ENCODE data around the gene TRIM33.
"Not testable (repeated sequence)": the region's sequence is repeated elsewhere in the genome, so short reads cannot be mapped to it uniquely, and the experiment has no call there.

The TRIM33 gene

GRCh38 chr1:114485286-114485685, 25.7 kb downstream of the TRIM33 start:
- H3K27me3 Mint-ChIP-seq (ENCODE audit: low read depth, poor library complexity): no peaks in the 10 kb centered on the region
- peaks cover 79% of the 10 kb centered on the region for H3K36me3 Mint-ChIP-seq (ENCODE audit: low read depth)
- TF ChIP-seq, protein P1, sequence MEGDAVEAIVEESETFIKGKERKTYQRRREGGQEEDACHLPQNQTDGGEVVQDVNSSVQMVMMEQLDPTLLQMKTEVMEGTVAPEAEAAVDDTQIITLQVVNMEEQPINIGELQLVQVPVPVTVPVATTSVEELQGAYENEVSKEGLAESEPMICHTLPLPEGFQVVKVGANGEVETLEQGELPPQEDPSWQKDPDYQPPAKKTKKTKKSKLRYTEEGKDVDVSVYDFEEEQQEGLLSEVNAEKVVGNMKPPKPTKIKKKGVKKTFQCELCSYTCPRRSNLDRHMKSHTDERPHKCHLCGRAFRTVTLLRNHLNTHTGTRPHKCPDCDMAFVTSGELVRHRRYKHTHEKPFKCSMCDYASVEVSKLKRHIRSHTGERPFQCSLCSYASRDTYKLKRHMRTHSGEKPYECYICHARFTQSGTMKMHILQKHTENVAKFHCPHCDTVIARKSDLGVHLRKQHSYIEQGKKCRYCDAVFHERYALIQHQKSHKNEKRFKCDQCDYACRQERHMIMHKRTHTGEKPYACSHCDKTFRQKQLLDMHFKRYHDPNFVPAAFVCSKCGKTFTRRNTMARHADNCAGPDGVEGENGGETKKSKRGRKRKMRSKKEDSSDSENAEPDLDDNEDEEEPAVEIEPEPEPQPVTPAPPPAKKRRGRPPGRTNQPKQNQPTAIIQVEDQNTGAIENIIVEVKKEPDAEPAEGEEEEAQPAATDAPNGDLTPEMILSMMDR (IDR thresholded peaks at IDR 0.05): no peak
- no peak overlapping the region for H3K27ac Mint-ChIP-seq
- H3K4me1 Mint-ChIP-seq: no peaks in the 10 kb centered on the region
- no peak overlapping the region for H3K4me3 Mint-ChIP-seq
- no peak for DNase-seq
- H3K9me3 Mint-ChIP-seq: peaks cover 71% of the 10 kb centered on the region

DNA sequence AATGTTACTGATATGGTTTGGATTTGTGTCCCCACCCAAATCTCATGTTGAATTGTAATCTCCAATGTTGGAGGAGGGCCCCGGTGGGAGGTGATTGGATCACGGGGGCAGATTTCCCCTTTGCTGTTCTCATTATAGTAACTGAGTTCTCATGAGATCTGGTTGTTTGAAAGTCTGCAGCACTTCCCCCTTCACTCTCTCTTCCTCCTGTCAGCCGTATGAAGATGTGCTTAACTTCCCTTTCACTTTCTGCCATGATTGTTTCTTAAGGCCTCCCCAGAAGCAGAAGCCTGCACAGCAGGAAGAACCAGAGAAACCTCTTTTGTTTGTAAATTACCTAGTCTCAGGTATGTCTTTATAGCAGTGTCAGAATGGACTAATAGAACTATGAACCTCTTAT, 28.4 kb downstream of the TRIM33 start:
- Mint-ChIP-seq H3K27me3 (ENCODE audit: low read depth, poor library complexity) (no peaks in the 10 kb centered on the region), H3K4me3 (no peak overlapping the region), H3K4me1 (no peaks in the 10 kb centered on the region), H3K9me3 (peaks cover 74% of the 10 kb centered on the region), H3K27ac (no peak overlapping the region), H3K36me3 (ENCODE audit: low read depth) (peaks cover 81% of the 10 kb centered on the region)
- TF ChIP-seq, protein P1 (IDR thresholded peaks at IDR 0.05): no peak
- no peak for DNase-seq

DNA sequence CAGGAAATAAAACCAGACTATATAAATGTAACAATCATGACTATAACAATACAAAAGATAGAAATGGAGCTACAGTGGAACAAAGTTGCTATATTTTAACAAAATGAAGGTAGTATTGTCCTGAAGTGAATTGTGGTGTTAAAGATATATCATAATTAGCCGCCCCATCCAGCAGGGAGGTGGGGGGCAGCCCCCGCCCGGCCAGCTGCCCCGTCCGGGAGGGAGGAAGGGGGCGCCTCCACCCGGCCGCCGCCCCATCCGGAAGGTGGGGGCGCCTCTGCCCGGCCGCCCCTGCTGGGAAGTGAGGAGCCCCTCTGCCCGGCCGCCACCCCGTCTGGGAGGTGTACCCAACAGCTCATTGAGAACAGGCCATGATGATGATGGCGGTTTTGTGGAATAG, 31.4 kb downstream of the TRIM33 start:
- Mint-ChIP-seq H3K36me3 (ENCODE audit: low read depth) (peaks cover 82% of the 10 kb centered on the region), H3K9me3 (peaks cover 73% of the 10 kb centered on the region)
- not testable (repeated sequence) for H3K4me1 Mint-ChIP-seq; H3K4me3 Mint-ChIP-seq; H3K27me3 Mint-ChIP-seq (ENCODE audit: low read depth, poor library complexity); DNase-seq; H3K27ac Mint-ChIP-seq

GRCh38 chr1:114479134-114479533, 31.9 kb downstream of the TRIM33 start:
- H3K4me3 Mint-ChIP-seq: no peak overlapping the region
- no peaks in the 10 kb centered on the region for H3K4me1 Mint-ChIP-seq
- peaks cover 2% of the 10 kb centered on the region for H3K27me3 Mint-ChIP-seq (ENCODE audit: low read depth, poor library complexity)
- peaks cover 82% of the 10 kb centered on the region for H3K36me3 Mint-ChIP-seq (ENCODE audit: low read depth)
- peaks cover 73% of the 10 kb centered on the region for H3K9me3 Mint-ChIP-seq
- no peak for DNase-seq
- H3K27ac Mint-ChIP-seq: no peak overlapping the region
- TF ChIP-seq, protein P1 (IDR thresholded peaks at IDR 0.05): no peak

DNA sequence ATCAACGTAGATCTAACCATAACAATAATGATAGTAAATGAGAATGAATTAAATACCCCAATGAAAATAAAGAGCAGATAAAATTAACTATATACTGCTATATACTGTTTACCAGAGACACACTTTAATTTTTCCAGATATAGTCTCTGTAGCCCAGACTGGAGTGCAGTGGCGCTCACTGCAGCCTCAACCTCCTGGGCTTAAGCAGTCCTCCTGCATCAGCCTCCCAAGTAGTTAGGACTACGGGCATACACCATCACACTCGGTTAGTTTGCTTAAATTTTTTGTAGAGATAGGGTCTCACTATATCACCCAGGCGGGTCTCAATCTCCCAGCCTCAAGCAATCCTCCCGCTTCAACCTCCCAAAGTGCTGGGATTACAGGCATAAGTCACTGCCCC, 37.2 kb downstream of the TRIM33 start:
- TF ChIP-seq, protein P1 (IDR thresholded peaks at IDR 0.05): no peak
- no peaks in the 10 kb centered on the region for H3K4me1 Mint-ChIP-seq
- H3K4me3 Mint-ChIP-seq: no peak overlapping the region
- peaks cover 70% of the 10 kb centered on the region for H3K36me3 Mint-ChIP-seq (ENCODE audit: low read depth)
- peaks cover 5% of the 10 kb centered on the region for H3K27me3 Mint-ChIP-seq (ENCODE audit: low read depth, poor library complexity)
- H3K27ac Mint-ChIP-seq: peak overlapping the region; percentile 3
- peaks cover 38% of the 10 kb centered on the region for H3K9me3 Mint-ChIP-seq
- DNase-seq: no peak

DNA sequence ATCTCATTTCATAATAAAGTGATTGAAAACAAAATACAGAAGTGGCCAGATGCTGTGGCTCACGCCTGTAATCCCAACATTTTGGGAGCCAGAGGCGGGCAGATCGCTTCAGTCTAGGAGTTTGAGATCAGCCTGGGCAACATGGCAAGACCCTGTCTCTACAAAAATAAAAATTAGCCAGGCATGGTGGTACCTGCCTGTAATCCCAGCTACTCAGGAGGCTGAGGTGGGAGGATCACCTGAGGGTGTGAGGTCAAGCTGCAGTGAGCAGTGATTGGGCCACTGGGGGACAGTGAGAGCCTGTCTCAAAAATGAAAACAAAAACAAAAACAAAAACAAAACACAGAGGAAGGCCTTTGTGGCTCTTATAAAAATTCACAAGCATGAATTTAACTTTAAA, 38.6 kb downstream of the TRIM33 start:
- DNase-seq: no peak
- Mint-ChIP-seq H3K4me3 (no peak overlapping the region), H3K4me1 (peaks cover 6% of the 10 kb centered on the region), H3K27ac (peak overlapping the region; percentile 71), H3K36me3 (ENCODE audit: low read depth) (peaks cover 73% of the 10 kb centered on the region), H3K27me3 (ENCODE audit: low read depth, poor library complexity) (peaks cover 5% of the 10 kb centered on the region), H3K9me3 (peaks cover 27% of the 10 kb centered on the region)
- TF ChIP-seq, protein P1 (IDR thresholded peaks at IDR 0.05): no peak

All from nephron progenitor cell (in vitro differentiated cells).